Uterus (tissue), 2 donors: ENCODE measurements around the gene ORM1.

ENCODE experiments used
- POLR2A ChIP-seq, 2 donors: fragments of 450-650 bp; IDR thresholded peaks; one replicate each; pipeline ENCODE4 v1.6.1; 2016; ENCODE audit warnings: antibody characterized with exemption in 2 of 2, mild to moderate bottlenecking in 1 of 2, moderate library complexity in 1 of 2
- TF ChIP-seq, protein P1 (sequence below), 4 experiments: fragments of 200-600 bp in 2 of 4; fragments of 450-650 bp in 2 of 4; sonication (generic) in 2 of 4; IDR thresholded peaks; one replicate each; pipeline ENCODE4 v1.5.1; 2016 to 2019; ENCODE audit warnings: antibody characterized with exemption in 4 of 4, mild to moderate bottlenecking in 2 of 4, moderate library complexity in 1 of 4

DNA sequence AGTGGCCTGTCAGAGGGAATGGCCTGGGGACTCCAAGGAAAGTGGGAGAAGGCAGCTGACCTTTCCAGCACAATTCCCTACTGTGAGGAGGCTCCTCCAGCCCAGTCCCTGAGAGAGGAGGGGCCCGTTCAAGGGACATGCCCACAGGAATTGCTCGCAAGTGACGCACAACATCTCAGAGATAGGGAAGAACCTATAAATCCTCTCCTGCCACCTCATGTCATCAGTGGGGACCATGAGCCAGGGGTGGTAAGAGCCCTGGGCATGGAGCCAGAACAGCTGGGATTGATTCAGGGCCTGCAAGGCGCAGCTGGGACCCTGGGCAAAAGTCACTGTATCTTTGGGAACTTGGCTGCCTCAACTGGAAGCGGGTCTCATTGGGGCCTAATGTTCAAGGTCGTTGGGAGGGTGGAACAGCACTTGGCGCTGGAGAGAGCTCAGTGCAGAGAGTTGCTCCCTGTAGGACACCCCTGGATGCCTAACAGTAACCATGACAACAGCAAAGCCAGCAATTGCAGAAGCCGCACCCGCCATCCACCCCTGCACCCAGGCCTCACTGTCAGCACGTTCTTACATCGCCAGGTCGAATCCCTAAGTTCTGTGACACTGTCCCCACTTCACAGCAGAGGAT lies 41.3 kb upstream of the ORM1 start:
- TF ChIP-seq, protein P1, sequence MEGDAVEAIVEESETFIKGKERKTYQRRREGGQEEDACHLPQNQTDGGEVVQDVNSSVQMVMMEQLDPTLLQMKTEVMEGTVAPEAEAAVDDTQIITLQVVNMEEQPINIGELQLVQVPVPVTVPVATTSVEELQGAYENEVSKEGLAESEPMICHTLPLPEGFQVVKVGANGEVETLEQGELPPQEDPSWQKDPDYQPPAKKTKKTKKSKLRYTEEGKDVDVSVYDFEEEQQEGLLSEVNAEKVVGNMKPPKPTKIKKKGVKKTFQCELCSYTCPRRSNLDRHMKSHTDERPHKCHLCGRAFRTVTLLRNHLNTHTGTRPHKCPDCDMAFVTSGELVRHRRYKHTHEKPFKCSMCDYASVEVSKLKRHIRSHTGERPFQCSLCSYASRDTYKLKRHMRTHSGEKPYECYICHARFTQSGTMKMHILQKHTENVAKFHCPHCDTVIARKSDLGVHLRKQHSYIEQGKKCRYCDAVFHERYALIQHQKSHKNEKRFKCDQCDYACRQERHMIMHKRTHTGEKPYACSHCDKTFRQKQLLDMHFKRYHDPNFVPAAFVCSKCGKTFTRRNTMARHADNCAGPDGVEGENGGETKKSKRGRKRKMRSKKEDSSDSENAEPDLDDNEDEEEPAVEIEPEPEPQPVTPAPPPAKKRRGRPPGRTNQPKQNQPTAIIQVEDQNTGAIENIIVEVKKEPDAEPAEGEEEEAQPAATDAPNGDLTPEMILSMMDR (IDR thresholded peaks at IDR 0.05), result no peak
- TF ChIP-seq POLR2A (IDR thresholded peaks at IDR 0.05), result no peak
